Measurements from ENCODE around the gene SUN5. TPM values are rescaled to one million over a fixed set of nuclear protein-coding genes. Genes with fewer than 3 reads are reported as not detected.

The SUN5 gene
- total and polyA plus RNA-seq, 2 of the 8 experiments (the other 6 are each of a cell fraction or from before 2014, with no cell fraction given): not detected

DNA sequence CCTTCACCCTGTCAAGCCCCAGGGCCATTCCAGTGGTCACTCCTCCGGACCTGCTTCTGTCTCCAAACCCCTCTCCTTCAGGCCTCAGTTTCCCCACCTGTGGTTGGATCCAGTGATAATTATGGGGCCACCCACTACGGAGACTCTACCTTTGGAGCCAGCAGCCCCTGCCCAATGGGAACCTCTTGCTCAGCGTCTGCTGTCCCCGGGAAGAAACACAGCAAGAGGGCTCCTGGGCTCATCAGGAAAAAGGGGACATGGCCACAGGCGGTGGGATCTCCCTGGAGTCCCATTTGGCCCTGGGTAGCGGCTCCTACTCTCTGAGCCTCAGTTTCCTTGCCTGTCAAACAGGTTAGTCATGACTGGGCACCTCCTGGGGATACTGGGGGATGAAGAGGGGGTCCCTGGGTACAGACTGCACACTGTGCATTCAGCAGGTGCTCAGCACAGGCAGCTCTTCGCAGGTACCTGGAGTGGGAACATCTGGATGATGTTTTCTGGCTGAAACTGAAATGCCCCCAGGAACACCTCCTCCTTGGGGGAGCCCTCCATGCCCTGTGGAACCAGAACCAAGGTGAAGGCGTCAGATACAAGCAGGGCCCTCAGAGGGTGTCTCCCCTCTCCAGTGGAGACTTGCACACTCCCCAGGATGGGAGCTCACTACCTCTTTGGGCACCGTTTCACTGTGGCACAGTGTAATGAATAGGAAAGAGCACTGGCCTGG, 19.4 kb downstream of the SUN5 start (continued):
- no peak for TF ChIP-seq TEAD4 (IDR thresholded peaks at IDR 0.05; ENCODE audit: low read depth, low read length)
- no peak for TF ChIP-seq RFX5 (IDR thresholded peaks at IDR 0.05; ENCODE audit: borderline replicate concordance, low read depth, low read length)
